Stomach (tissue), 4 donors: ENCODE data around the gene TMEM134.

Experiments
- CTCF ChIP-seq, 7 experiments: fragments of 450-650 bp in 4 of 7; fragments of 200-600 bp in 3 of 7; sonication (generic) in 3 of 7; IDR thresholded peaks; one replicate each; pipeline ENCODE4 v1.5.1; 2016 to 2019; ENCODE audit warnings: antibody characterized with exemption in 7 of 7, control low read depth in 2 of 7, mild to moderate bottlenecking in 1 of 7
- EP300 ChIP-seq: sonication (generic); formaldehyde crosslinking; IDR thresholded peaks from one replicate; pipeline ENCODE4 v1.6.1; 2017; ENCODE audit warnings: antibody characterized with exemption
- POLR2A ChIP-seq, 4 donors: fragments of 450-650 bp; IDR thresholded peaks; one replicate each; pipeline ENCODE4 v1.6.1; 2016; ENCODE audit warnings: antibody characterized with exemption in 4 of 4, control low read depth in 2 of 4, mild to moderate bottlenecking in 1 of 4, moderate library complexity in 1 of 4
- POLR2AphosphoS5 ChIP-seq, 3 donors: sonication (generic); formaldehyde crosslinking; IDR thresholded peaks; one replicate each; pipeline ENCODE4 v1.6.1; 2016; ENCODE audit warnings: antibody characterized with exemption in 3 of 3

GRCh38 chr11:67501854-67502253, 32.8 kb upstream of the TMEM134 start:
- TF ChIP-seq CTCF (IDR thresholded peaks at IDR 0.05) = no peak
- TF ChIP-seq POLR2A (IDR thresholded peaks at IDR 0.05) = no peak
- TF ChIP-seq POLR2AphosphoS5 (IDR thresholded peaks at IDR 0.05) = no peak
- TF ChIP-seq EP300 = no peak
